Body of pancreas (tissue), 4 donors: ENCODE data around the gene FAM240B.

Source experiments
- CTCF ChIP-seq, 7 experiments: fragments of 450-650 bp in 4 of 7; fragments of 200-600 bp in 3 of 7; sonication (generic) in 3 of 7; IDR thresholded peaks; one replicate each; pipeline ENCODE4 v1.5.1; 2016 to 2019; ENCODE audit warnings: antibody characterized with exemption in 7 of 7
- POLR2A ChIP-seq, 3 donors: fragments of 450-650 bp; IDR thresholded peaks; one replicate each; pipeline ENCODE4 v1.6.1; 2016; ENCODE audit warnings: antibody characterized with exemption in 3 of 3, mild to moderate bottlenecking in 2 of 3

DNA sequence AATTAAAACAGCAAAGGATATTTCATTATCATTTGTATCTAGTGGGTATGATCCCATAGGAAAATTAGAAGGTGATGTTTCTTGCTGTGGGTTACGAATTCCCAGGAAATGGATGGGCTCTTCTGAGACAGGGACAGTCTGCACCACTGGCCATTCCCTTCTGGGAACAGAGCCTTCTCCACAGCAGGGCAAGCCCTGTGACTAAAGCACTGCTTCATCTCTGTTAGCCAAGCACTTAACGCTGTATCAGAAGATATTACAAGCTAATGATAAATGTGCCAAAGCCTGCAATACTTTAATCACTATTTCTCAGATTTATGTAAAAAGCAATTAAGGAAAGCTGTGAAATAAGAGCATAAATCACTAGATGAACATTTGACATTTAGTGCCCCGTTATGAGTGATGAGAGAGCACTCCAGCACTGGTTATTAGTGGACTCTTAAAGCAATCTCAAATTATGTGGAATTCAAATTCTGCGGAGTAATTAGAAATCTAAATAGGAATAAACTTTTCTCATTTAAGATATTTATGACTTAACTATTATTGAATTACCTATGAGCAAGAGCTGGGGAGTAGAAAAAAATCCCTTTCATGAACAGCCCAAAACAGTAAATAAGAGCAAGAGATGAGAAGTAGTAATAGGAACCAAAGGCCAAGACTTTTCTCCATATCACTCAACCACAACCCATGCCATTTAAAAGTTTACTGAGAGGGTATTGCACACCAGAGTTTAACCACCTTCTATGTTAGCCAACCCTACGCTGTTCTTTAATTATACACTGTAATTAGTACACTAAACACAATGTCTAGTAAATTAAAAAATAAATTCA is 49.2 kb downstream of the FAM240B start:
- TF ChIP-seq POLR2A (IDR thresholded peaks at IDR 0.05) (no peak), CTCF (IDR thresholded peaks at IDR 0.05) (no peak)
